Suprapubic skin (tissue), 4 donors: Measurements from ENCODE around the gene PHF12.

ENCODE experiments used
- EP300 ChIP-seq: sonication (generic); formaldehyde crosslinking; IDR thresholded peaks from one replicate; pipeline ENCODE4 v1.6.1; 2017; ENCODE audit warnings: antibody characterized with exemption
- POLR2A ChIP-seq, 2 donors: fragments of 450-650 bp; IDR thresholded peaks; one replicate each; pipeline ENCODE4 v1.6.1; 2017; ENCODE audit warnings: antibody characterized with exemption in 2 of 2, mild to moderate bottlenecking in 2 of 2, moderate library complexity in 2 of 2
- POLR2AphosphoS5 ChIP-seq, 3 donors: sonication (generic); formaldehyde crosslinking; IDR thresholded peaks; one replicate each; pipeline ENCODE4 v1.6.1; 2017; ENCODE audit warnings: antibody characterized with exemption in 3 of 3
- TF ChIP-seq, protein P1 (sequence below), 2 donors: fragments of 200-600 bp in 1 of 2; fragments of 450-650 bp in 1 of 2; sonication (generic) in 1 of 2; IDR thresholded peaks; one replicate each; pipeline ENCODE4 v1.5.1; 2016 to 2019; ENCODE audit warnings: antibody characterized with exemption in 2 of 2, mild to moderate bottlenecking in 1 of 2, moderate library complexity in 1 of 2

DNA sequence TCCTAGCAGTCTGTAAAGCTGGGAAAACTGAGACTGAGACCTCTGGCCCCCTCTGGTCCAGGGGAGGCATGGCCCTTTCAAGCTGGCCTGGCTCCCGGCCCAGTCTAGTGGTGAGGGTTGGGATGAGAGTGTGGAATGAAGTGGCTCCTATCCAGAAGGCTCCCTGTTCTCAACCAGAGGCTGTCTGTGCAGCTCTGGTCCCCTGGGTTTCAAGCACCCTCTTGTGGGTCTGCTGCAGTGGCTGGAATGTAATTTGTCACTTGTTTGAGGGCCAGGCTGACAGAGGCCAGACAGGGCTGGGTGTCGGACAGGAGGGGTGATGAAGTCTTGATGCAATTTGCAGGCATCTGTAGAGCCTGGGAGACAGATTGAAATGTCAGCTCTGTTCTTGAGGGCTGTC, 22.1 kb upstream of the PHF12 start:
- TF ChIP-seq, protein P1, sequence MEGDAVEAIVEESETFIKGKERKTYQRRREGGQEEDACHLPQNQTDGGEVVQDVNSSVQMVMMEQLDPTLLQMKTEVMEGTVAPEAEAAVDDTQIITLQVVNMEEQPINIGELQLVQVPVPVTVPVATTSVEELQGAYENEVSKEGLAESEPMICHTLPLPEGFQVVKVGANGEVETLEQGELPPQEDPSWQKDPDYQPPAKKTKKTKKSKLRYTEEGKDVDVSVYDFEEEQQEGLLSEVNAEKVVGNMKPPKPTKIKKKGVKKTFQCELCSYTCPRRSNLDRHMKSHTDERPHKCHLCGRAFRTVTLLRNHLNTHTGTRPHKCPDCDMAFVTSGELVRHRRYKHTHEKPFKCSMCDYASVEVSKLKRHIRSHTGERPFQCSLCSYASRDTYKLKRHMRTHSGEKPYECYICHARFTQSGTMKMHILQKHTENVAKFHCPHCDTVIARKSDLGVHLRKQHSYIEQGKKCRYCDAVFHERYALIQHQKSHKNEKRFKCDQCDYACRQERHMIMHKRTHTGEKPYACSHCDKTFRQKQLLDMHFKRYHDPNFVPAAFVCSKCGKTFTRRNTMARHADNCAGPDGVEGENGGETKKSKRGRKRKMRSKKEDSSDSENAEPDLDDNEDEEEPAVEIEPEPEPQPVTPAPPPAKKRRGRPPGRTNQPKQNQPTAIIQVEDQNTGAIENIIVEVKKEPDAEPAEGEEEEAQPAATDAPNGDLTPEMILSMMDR (IDR thresholded peaks at IDR 0.05), result no peak
- TF ChIP-seq POLR2A (IDR thresholded peaks at IDR 0.05) (no peak), POLR2AphosphoS5 (IDR thresholded peaks at IDR 0.05) (no peak), EP300 (no peak)
